Esophagus muscularis mucosa (tissue), 4 donors: ENCODE data around the gene PGAM5. TPM values are rescaled to one million over a fixed set of nuclear protein-coding genes. Genes with fewer than 3 reads are reported as not detected.

ENCODE experiments used
- DNase-seq: peaks from one replicate; pipeline ENCODE4 v3.0.0-alpha.2; 2017; ENCODE audit errors: extremely low spot score
- H3K27ac ChIP-seq, 4 donors: fragments of 200-600 bp; sonication (generic); replicated peaks in 1 of 4; 1 replicate in 3 of 4; 2 replicates in 1 of 4; pipeline ENCODE4 v1.5.1; 2016 to 2019; ENCODE audit warnings: mild to moderate bottlenecking in 1 of 4
- H3K27me3 ChIP-seq, 4 donors: fragments of 200-600 bp; sonication (generic); one replicate each; pipeline versions ENCODE4 v1.5.1 to v1.6.0; 2016 to 2019
- H3K36me3 ChIP-seq, 4 donors: fragments of 200-600 bp; sonication (generic); one replicate each; pipeline ENCODE4 v1.5.1; 2016 to 2019
- H3K4me1 ChIP-seq, 4 donors: fragments of 200-600 bp; sonication (generic); one replicate each; pipeline ENCODE4 v1.5.1; 2016 to 2019
- H3K4me3 ChIP-seq, 4 donors: fragments of 200-600 bp; sonication (generic); 1 replicate in 2 of 4; 2 replicates in 2 of 4; pipeline ENCODE4 v1.5.1; 2016 to 2019; ENCODE audit warnings: mild to moderate bottlenecking in 4 of 4, moderate library complexity in 1 of 4
- H3K9me3 ChIP-seq, 4 donors: fragments of 200-600 bp; sonication (generic); 1 replicate in 3 of 4; 2 replicates in 1 of 4; pipeline ENCODE4 v1.5.1; 2016 to 2019
- CTCF ChIP-seq, 3 experiments: fragments of 200-600 bp in 2 of 3; fragments of 450-650 bp in 1 of 3; sonication (generic) in 2 of 3; IDR thresholded peaks; one replicate each; pipeline ENCODE4 v1.5.1; 2017 to 2019; ENCODE audit warnings: antibody characterized with exemption in 3 of 3, mild to moderate bottlenecking in 2 of 3, moderate library complexity in 1 of 3
- EP300 ChIP-seq: sonication (generic); formaldehyde crosslinking; IDR thresholded peaks from one replicate; pipeline ENCODE4 v1.6.1; 2017; ENCODE audit warnings: antibody characterized with exemption
- POLR2A ChIP-seq: fragments of 450-650 bp; IDR thresholded peaks from one replicate; pipeline ENCODE4 v1.6.1; 2017; ENCODE audit warnings: antibody characterized with exemption, moderate library complexity, mild to moderate bottlenecking, low read depth
- POLR2AphosphoS5 ChIP-seq, 2 donors: sonication (generic); formaldehyde crosslinking; IDR thresholded peaks; one replicate each; pipeline ENCODE4 v1.6.1; 2017; ENCODE audit warnings: antibody characterized with exemption in 2 of 2
- WGBS: methylation state at CpG from one replicate; pipeline ENCODE4 v1.1.5; 2018; 5-methylcytosine and 5-hydroxymethylcytosine counted together
- intact Hi-C: fragments of 100-400 bp; cut with DNase I; formaldehyde crosslinking; loops from one replicate; pipeline ENCODE4 v1.15.1; 2023
- total RNA-seq, 4 donors: library from RNA; depleted of rRNA; stranded (reverse); fragments of >200 nt; gene quantifications; one replicate each; pipeline versions ENCODE4 v1.1.0 to v1.2.1, GENCODE V29; 2016

Gene PGAM5
- total RNA-seq, result 10 to 100 TPM; 19.9 to 37.0 (median 26.9) TPM

- intact Hi-C loops, result no loop called here
Observed at GRCh38 chr12:132710405-132711079, at the start of gene PGAM5. TSS of gene PGAM5 (plus strand) at chr12:132710842. CDS start at chr12:132710877, 35 bp downstream.

GRCh38 chr12:132660996-132661395, 49.6 kb upstream of the PGAM5 start:
- Histone ChIP-seq H3K4me3 (no peak overlapping the region), H3K27ac (no peak overlapping the region), H3K27me3 (no peaks in the 10 kb centered on the region), H3K36me3 (peaks cover 73 to 100% (median 99%) of the 10 kb centered on the region in 4 donors), H3K9me3 (no peaks in the 10 kb centered on the region), H3K4me1 (no peaks in the 10 kb centered on the region)
- no peak for DNase-seq
- TF ChIP-seq CTCF (IDR thresholded peaks at IDR 0.05), result no peak
- no peak for TF ChIP-seq POLR2A
- no peak for TF ChIP-seq POLR2AphosphoS5 (IDR thresholded peaks at IDR 0.05)
- TF ChIP-seq EP300, result no peak
- intact Hi-C loops, result no loop called here
- WGBS, result 81% methylated on average over 11 of the region's 11 CpGs

More at GRCh38 chr12:132710405-132711079, at the start of gene PGAM5:
- peak within 1 kb of the TSS; percentile 71 to 96 (median 84) for H3K4me3 ChIP-seq
- H3K36me3 ChIP-seq, result peaks cover 6 to 15% (median 8%) of the 10 kb centered on the region in 4 donors
- H3K9me3 ChIP-seq, result no peaks in the 10 kb centered on the region
- peak; percentile 92 for DNase-seq
- 0% methylated on average over 15 of the region's 94 CpGs for WGBS
- H3K27ac ChIP-seq, result peak within 1 kb of the TSS; percentile 79 to 82 (median 81)
- H3K4me1 ChIP-seq, result peaks cover 18 to 38% (median 29%) of the 10 kb centered on the region in 4 donors
- peaks cover 0 to 4% (median 0%) of the 10 kb centered on the region in 4 donors for H3K27me3 ChIP-seq
- TF ChIP-seq EP300 (no peak), CTCF (IDR thresholded peaks at IDR 0.05) (peak in 1 of 3 experiments; percentile 24), POLR2A (peak; percentile 10), POLR2AphosphoS5 (IDR thresholded peaks at IDR 0.05) (peak; percentile 77 to 84)

GRCh38 chr12:132661972-132662371, 48.7 kb upstream of the PGAM5 start:
- Histone ChIP-seq H3K27ac (no peak overlapping the region), H3K4me3 (no peak overlapping the region), H3K9me3 (no peaks in the 10 kb centered on the region), H3K4me1 (no peaks in the 10 kb centered on the region), H3K27me3 (no peaks in the 10 kb centered on the region), H3K36me3 (peaks cover 74 to 100% (median 99%) of the 10 kb centered on the region in 4 donors)
- intact Hi-C loops, result no loop called here
- no peak for TF ChIP-seq CTCF (IDR thresholded peaks at IDR 0.05)
- TF ChIP-seq POLR2AphosphoS5 (IDR thresholded peaks at IDR 0.05), result no peak
- no peak for TF ChIP-seq EP300
- no peak for TF ChIP-seq POLR2A
- DNase-seq, result no peak
- 85% methylated on average over 5 of the region's 5 CpGs for WGBS

GRCh38 chr12:132662901-132663755, 47.5 kb upstream of the PGAM5 start:
- Histone ChIP-seq H3K4me3 (no peak overlapping the region), H3K27ac (no peak overlapping the region), H3K27me3 (no peaks in the 10 kb centered on the region), H3K36me3 (peaks cover 73 to 100% (median 99%) of the 10 kb centered on the region in 4 donors), H3K4me1 (no peaks in the 10 kb centered on the region), H3K9me3 (no peaks in the 10 kb centered on the region)
- WGBS, result 89% methylated on average over 28 of the region's 29 CpGs
- intact Hi-C loops, result no loop called here
- no peak for DNase-seq
- TF ChIP-seq CTCF (IDR thresholded peaks at IDR 0.05), result no peak
